CD4-positive, CD25-positive, alpha-beta regulatory T cell (primary cell): ENCODE data around the gene SUSD4. TPM values are rescaled to one million over a fixed set of nuclear protein-coding genes. Genes with fewer than 3 reads are reported as not detected.

Experiments used
- ATAC-seq, 2 donors: fragments of 150-1000 bp; cut with Tn5 transposase; one replicate each; pipeline ENCODE4 v1.10.0; 2021; ENCODE audit warnings: low read depth in 2 of 2, moderate number of reproducible peaks in 2 of 2, moderate library complexity in 1 of 2
- DNase-seq, 3 donors: peaks; one replicate each; pipeline versions ENCODE4 v3.0.0 to v3.0.0-alpha.2; 2012 to 2022; ENCODE audit warnings: mixed read lengths in 1 of 3
- H3K27ac ChIP-seq: one replicate; pipeline ENCODE4 v1.7.0; 2013; ENCODE audit warnings: mild to moderate bottlenecking, low read length; ENCODE audit not compliant: insufficient read depth, poor library complexity, severe bottlenecking
- H3K27me3 ChIP-seq: one replicate; pipeline ENCODE4 v1.7.0; 2013; ENCODE audit warnings: low read length; ENCODE audit not compliant: control insufficient read depth, insufficient read depth
- H3K36me3 ChIP-seq: one replicate; pipeline ENCODE4 v1.7.0; 2013; ENCODE audit warnings: mild to moderate bottlenecking, low read length, moderate library complexity; ENCODE audit not compliant: control insufficient read depth, insufficient read depth
- H3K4me1 ChIP-seq: 2 replicates; pipeline ENCODE4 v1.7.0; 2013; ENCODE audit warnings: mild to moderate bottlenecking, low read length; ENCODE audit not compliant: insufficient read depth, control insufficient read depth, poor library complexity, severe bottlenecking
- H3K4me3 ChIP-seq: one replicate; pipeline ENCODE4 v1.7.0; 2013; ENCODE audit warnings: low read depth, mild to moderate bottlenecking, low read length, moderate library complexity
- H3K9me3 ChIP-seq, 2 experiments: 1 replicate in 1 of 2; 2 replicates in 1 of 2; pipeline ENCODE4 v1.7.0; 2013; ENCODE audit warnings: low read length in 2 of 2, mild to moderate bottlenecking in 1 of 2, moderate library complexity in 1 of 2; ENCODE audit not compliant: control insufficient read depth in 2 of 2
- H3K27ac Mint-ChIP-seq, 3 donors: one replicate each; pipeline ENCODE4 v1.8.0; 2020 to 2022; ENCODE audit warnings: mild to moderate bottlenecking in 3 of 3, mixed read lengths in 3 of 3, moderate library complexity in 2 of 3
- H3K27me3 Mint-ChIP-seq: one replicate; pipeline ENCODE4 v1.8.0; 2022; ENCODE audit warnings: mild to moderate bottlenecking, mixed read lengths
- H3K36me3 Mint-ChIP-seq: one replicate; pipeline ENCODE4 v1.8.0; 2020; ENCODE audit warnings: mixed read lengths
- H3K4me1 Mint-ChIP-seq, 4 donors: one replicate each; pipeline ENCODE4 v1.8.0; 2020 to 2022; ENCODE audit warnings: mixed read lengths in 4 of 4, mild to moderate bottlenecking in 1 of 4
- H3K4me3 Mint-ChIP-seq, 4 donors: one replicate each; pipeline ENCODE4 v1.8.0; 2020 to 2022; ENCODE audit warnings: mild to moderate bottlenecking in 4 of 4, mixed read lengths in 4 of 4, moderate library complexity in 3 of 4
- H3K9me3 Mint-ChIP-seq, 7 donors: one replicate each; pipeline ENCODE4 v1.8.0; 2020 to 2022; ENCODE audit warnings: mixed read lengths in 7 of 7, mild to moderate bottlenecking in 3 of 7, moderate library complexity in 2 of 7
- polyA plus RNA-seq, 4 donors: library from polyadenylated mRNA; unstranded; fragments of 300-500 nt; fragmentation: Illumina TruSeq; gene quantifications; one replicate each; pipeline ENCODE4 v1.2.3, GENCODE V29; 2021
- total RNA-seq: library from RNA; stranded (reverse); gene quantifications from one replicate; pipeline ENCODE4 v1.2.3, GENCODE V29; 2022

SUSD4 gene
- total and polyA plus RNA-seq, 5 donors from 2014 or later: 2.4 to 6.5 (median 5.0) TPM

- Histone ChIP-seq H3K27me3 (no peaks in the 10 kb centered on the region), H3K4me1 (no peaks in the 10 kb centered on the region), H3K4me3 (no peak overlapping the region), H3K9me3 (no peaks in the 10 kb centered on the region), H3K27ac (no peak overlapping the region), H3K36me3 (no peaks in the 10 kb centered on the region)
- Mint-ChIP-seq H3K4me1 (peaks cover 0 to 19% (median 3%) of the 10 kb centered on the region in 4 donors), H3K36me3 (peaks cover 5% of the 10 kb centered on the region), H3K4me3 (no peak overlapping the region), H3K27ac (peak overlapping the region in 2 of 3 donors; percentile 37 to 58), H3K27me3 (no peaks in the 10 kb centered on the region), H3K9me3 (peaks cover 0 to 8% (median 3%) of the 10 kb centered on the region in 7 donors)
- ATAC-seq (peak in 1 of 2 donors; percentile 37), DNase-seq (no peak)
Measured at GRCh38 chr1:223301371-223301770, 62.6 kb downstream of the SUSD4 start.

DNA sequence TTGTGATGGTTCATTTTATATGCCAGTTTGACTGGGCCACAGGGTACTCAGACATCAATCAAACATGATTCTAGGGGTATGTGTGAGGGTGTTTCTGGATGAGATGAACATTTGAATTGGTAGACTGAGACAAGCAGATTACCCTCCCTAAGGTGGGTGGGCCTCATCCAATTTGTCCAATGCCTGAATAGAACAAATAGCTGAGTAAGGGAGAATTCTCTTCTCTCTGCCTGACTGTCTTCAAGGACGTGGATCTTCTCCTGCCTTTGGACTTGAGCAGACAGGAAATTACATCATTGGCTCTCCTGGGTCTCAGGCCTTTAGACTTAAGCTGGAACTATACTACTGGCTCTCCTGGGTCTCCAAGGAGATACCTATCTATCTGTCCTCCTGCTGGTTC is 64.4 kb downstream of the SUSD4 start:
- Mint-ChIP-seq H3K27me3 (no peaks in the 10 kb centered on the region), H3K36me3 (peaks cover 5% of the 10 kb centered on the region), H3K27ac (no peak overlapping the region), H3K9me3 (peaks cover 0 to 8% (median 3%) of the 10 kb centered on the region in 7 donors), H3K4me3 (no peak overlapping the region), H3K4me1 (peaks cover 0 to 19% (median 3%) of the 10 kb centered on the region in 4 donors)
- H3K9me3 ChIP-seq: no peaks in the 10 kb centered on the region
- no peaks in the 10 kb centered on the region for H3K36me3 ChIP-seq
- H3K4me1 ChIP-seq: no peaks in the 10 kb centered on the region
- H3K27me3 ChIP-seq: no peaks in the 10 kb centered on the region
- no peak for DNase-seq
- no peak overlapping the region for H3K4me3 ChIP-seq
- H3K27ac ChIP-seq: no peak overlapping the region
- no peak for ATAC-seq

DNA sequence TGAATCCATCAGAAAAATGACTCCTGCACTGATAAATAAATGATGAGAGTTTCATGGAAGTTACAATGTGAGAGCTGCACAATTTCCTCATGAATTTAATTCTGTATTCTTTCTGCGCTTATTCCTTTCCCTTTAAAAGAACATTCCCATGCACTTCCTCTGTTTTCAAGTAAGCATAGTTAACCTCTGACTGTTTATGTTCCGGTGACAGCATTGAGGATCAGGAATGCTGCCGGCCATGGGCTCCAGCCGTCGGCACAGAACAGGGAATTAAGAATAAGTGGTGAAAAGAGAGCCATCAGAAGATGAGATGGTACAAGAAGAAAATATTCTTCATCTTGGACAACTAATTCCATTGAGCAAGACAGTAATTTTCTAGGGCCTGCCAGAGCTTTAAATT is 65.3 kb downstream of the SUSD4 start:
- Mint-ChIP-seq H3K9me3 (peaks cover 0 to 8% (median 3%) of the 10 kb centered on the region in 7 donors), H3K36me3 (peaks cover 4% of the 10 kb centered on the region), H3K27ac (no peak overlapping the region), H3K4me1 (peaks cover 0 to 19% (median 3%) of the 10 kb centered on the region in 4 donors), H3K4me3 (no peak overlapping the region), H3K27me3 (no peaks in the 10 kb centered on the region)
- ATAC-seq (no peak), DNase-seq (no peak)
- Histone ChIP-seq H3K4me1 (no peaks in the 10 kb centered on the region), H3K4me3 (no peak overlapping the region), H3K27me3 (no peaks in the 10 kb centered on the region), H3K27ac (no peak overlapping the region), H3K9me3 (no peaks in the 10 kb centered on the region), H3K36me3 (no peaks in the 10 kb centered on the region)

- H3K27me3 Mint-ChIP-seq: no peaks in the 10 kb centered on the region
- H3K4me1 Mint-ChIP-seq: peaks cover 0 to 19% (median 3%) of the 10 kb centered on the region in 4 donors
- H3K4me3 Mint-ChIP-seq: no peak overlapping the region
- no peak for DNase-seq
- H3K36me3 Mint-ChIP-seq: no peaks in the 10 kb centered on the region
- no peaks in the 10 kb centered on the region for H3K4me1 ChIP-seq
- H3K36me3 ChIP-seq: no peaks in the 10 kb centered on the region
- H3K4me3 ChIP-seq: no peak overlapping the region
- no peaks in the 10 kb centered on the region for H3K9me3 ChIP-seq
- peaks cover 0 to 4% (median 0%) of the 10 kb centered on the region in 7 donors for H3K9me3 Mint-ChIP-seq
- ATAC-seq: no peak
- H3K27ac ChIP-seq: no peak overlapping the region
- no peak overlapping the region for H3K27ac Mint-ChIP-seq
- H3K27me3 ChIP-seq: no peaks in the 10 kb centered on the region
Measured at GRCh38 chr1:223297800-223298199, 66.2 kb downstream of the SUSD4 start.

GRCh38 chr1:223291796-223292195 is 72.2 kb downstream of the SUSD4 start:
- Histone ChIP-seq H3K4me3 (no peak overlapping the region), H3K36me3 (no peaks in the 10 kb centered on the region), H3K9me3 (no peaks in the 10 kb centered on the region), H3K4me1 (no peaks in the 10 kb centered on the region), H3K27ac (no peak overlapping the region), H3K27me3 (no peaks in the 10 kb centered on the region)
- ATAC-seq (no peak), DNase-seq (no peak)
- Mint-ChIP-seq H3K9me3 (peaks cover 0 to 4% (median 0%) of the 10 kb centered on the region in 7 donors), H3K4me1 (peaks cover 0 to 5% (median 0%) of the 10 kb centered on the region in 4 donors), H3K27me3 (no peaks in the 10 kb centered on the region), H3K36me3 (no peaks in the 10 kb centered on the region), H3K27ac (peak overlapping the region in 1 of 3 donors; percentile 35), H3K4me3 (no peak overlapping the region)

DNA sequence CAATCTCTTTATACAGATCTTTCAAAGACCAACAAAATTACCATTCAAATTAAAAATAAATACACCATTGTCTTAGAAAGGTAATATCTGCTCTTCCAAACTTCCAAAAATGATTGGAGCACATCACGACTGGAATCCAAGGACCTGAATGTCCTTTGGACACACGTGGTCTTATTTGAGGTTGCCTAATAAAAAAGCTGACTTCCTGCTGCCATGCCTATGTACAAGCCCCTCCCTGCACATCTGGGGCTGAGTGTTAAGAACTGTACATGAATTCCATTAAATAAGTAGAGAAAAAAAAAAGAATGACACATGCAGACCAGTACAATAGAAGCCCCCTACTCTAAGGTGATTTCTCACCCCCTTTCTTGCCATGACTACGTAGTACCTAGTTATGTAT is 73.6 kb downstream of the SUSD4 start:
- Mint-ChIP-seq H3K4me1 (peaks cover 0 to 5% (median 0%) of the 10 kb centered on the region in 4 donors), H3K4me3 (no peak overlapping the region), H3K36me3 (no peaks in the 10 kb centered on the region), H3K27me3 (no peaks in the 10 kb centered on the region), H3K9me3 (peaks cover 0 to 4% (median 0%) of the 10 kb centered on the region in 7 donors), H3K27ac (no peak overlapping the region)
- no peaks in the 10 kb centered on the region for H3K27me3 ChIP-seq
- no peaks in the 10 kb centered on the region for H3K36me3 ChIP-seq
- ATAC-seq: no peak
- H3K9me3 ChIP-seq: peaks cover 0 to 2% of the 10 kb centered on the region in 2 experiments
- H3K27ac ChIP-seq: no peak overlapping the region
- no peaks in the 10 kb centered on the region for H3K4me1 ChIP-seq
- H3K4me3 ChIP-seq: no peak overlapping the region
- no peak for DNase-seq

GRCh38 chr1:223289621-223290020 is 74.4 kb downstream of the SUSD4 start:
- H3K4me1 ChIP-seq: no peaks in the 10 kb centered on the region
- no peaks in the 10 kb centered on the region for H3K27me3 Mint-ChIP-seq
- H3K27ac ChIP-seq: no peak overlapping the region
- no peak overlapping the region for H3K4me3 ChIP-seq
- H3K9me3 ChIP-seq: peaks cover 0 to 2% of the 10 kb centered on the region in 2 experiments
- H3K9me3 Mint-ChIP-seq: peaks cover 0 to 8% (median 2%) of the 10 kb centered on the region in 7 donors
- no peaks in the 10 kb centered on the region for H3K27me3 ChIP-seq
- no peak overlapping the region for H3K27ac Mint-ChIP-seq
- H3K36me3 Mint-ChIP-seq: no peaks in the 10 kb centered on the region
- DNase-seq (no peak), ATAC-seq (no peak)
- no peaks in the 10 kb centered on the region for H3K36me3 ChIP-seq
- H3K4me1 Mint-ChIP-seq: peaks cover 0 to 5% (median 0%) of the 10 kb centered on the region in 4 donors
- H3K4me3 Mint-ChIP-seq: no peak overlapping the region

DNA sequence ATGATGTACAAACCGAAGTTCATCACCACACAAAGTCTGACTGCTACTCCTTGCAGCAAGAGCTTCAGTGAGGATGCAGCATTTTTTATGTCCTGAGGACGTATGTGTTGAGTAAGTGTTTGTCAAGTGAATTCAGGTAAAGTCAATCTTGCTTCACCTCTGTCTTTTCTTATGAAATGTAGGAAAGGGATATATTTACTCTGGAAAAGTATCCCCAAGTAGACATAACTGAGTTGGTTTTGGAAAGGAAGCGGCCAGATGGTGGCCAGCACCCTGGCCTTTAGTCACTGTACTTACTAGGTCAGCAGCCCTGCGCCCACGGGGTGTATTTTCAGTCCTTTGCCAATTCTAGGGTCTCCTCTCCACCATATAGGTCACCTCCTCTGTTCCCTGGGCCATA is 75.2 kb downstream of the SUSD4 start:
- ATAC-seq (no peak), DNase-seq (no peak)
- H3K36me3 Mint-ChIP-seq: no peaks in the 10 kb centered on the region
- Histone ChIP-seq H3K4me3 (no peak overlapping the region), H3K27ac (no peak overlapping the region), H3K36me3 (no peaks in the 10 kb centered on the region), H3K4me1 (no peaks in the 10 kb centered on the region), H3K27me3 (no peaks in the 10 kb centered on the region), H3K9me3 (peaks cover 0 to 2% of the 10 kb centered on the region in 2 experiments)
- H3K27me3 Mint-ChIP-seq: no peaks in the 10 kb centered on the region
- H3K4me3 Mint-ChIP-seq: no peak overlapping the region
- H3K4me1 Mint-ChIP-seq: peaks cover 0 to 5% (median 0%) of the 10 kb centered on the region in 4 donors
- no peak overlapping the region for H3K27ac Mint-ChIP-seq
- H3K9me3 Mint-ChIP-seq: peaks cover 0 to 11% (median 2%) of the 10 kb centered on the region in 7 donors
